HepG2 (cell line): Measurements from ENCODE around the gene NPR3. TPM values are rescaled to one million over a fixed set of nuclear protein-coding genes. Genes with fewer than 3 reads are reported as not detected.

Experiments used
- ATAC-seq: fragments of 200-7000 bp; cut with Tn5 transposase; 3 replicates; pipeline ENCODE4 v1.9.1; 2020; ENCODE audit warnings: mild to moderate bottlenecking, moderate library complexity
- BruUV-seq: library from RNA; stranded (reverse); fragments of 400-500 nt; replicated peaks from 2 replicates; lab custom pipeline; 2021; lab: Mats Ljungman, UMichigan
- CTCF ChIA-PET: fragments of 300-600 bp; formaldehyde crosslinking; extraction: SDS; loops from one replicate; lab custom pipeline; 2021; ENCODE audit warnings: low total read pairs, inconsistent platforms, low intra/inter-chr PET ratio; lab: Yijun Ruan, JAX
- POLR2A ChIA-PET: fragments of 350-600 bp; sonication (Branson Sonifier 250); formaldehyde crosslinking; loops from one replicate; lab custom pipeline; 2020; ENCODE audit warnings: antibody characterized with exemption, inconsistent platforms; lab: Yijun Ruan, JAX
- DNase-seq: peaks from one replicate; pipeline ENCODE4 v3.0.0-alpha.2; 2015; ENCODE audit warnings: low spot score
- FAIRE-seq: peaks from 3 replicates; lab custom pipeline; 2011; peaks lifted over from hg19 to GRCh38; lab: Jason Lieb, UNC
- H2AFZ ChIP-seq: one replicate; pipeline ENCODE4 v1.6.1; 2011; ENCODE audit warnings: low read length, inconsistent platforms
- H3K27ac ChIP-seq: fragments of 300-600 bp; 3 replicates; pipeline ENCODE4 v1.8.0; 2011; ENCODE audit warnings: mixed run types, mild to moderate bottlenecking, mixed read lengths, low read length, inconsistent platforms; ENCODE audit not compliant: insufficient read depth; ENCODE audit errors: extremely low read length
- H3K27me3 ChIP-seq, 2 experiments: fragments of 200-600 bp in 1 of 2; 2 replicates in 1 of 2; 3 replicates in 1 of 2; pipeline versions ENCODE4 v1.6.0 to v1.8.0; 2011; ENCODE audit warnings: low read length in 2 of 2, mild to moderate bottlenecking in 2 of 2, moderate library complexity in 2 of 2, inconsistent platforms in 1 of 2; ENCODE audit not compliant: insufficient read depth in 2 of 2, control insufficient read depth in 1 of 2
- H3K36me3 ChIP-seq, 2 experiments: fragments of 200-600 bp in 1 of 2; replicated peaks in 1 of 2; 2 replicates in 1 of 2; 3 replicates in 1 of 2; pipeline versions ENCODE4 v1.5.1 to v1.8.0; 2011; ENCODE audit warnings: low read length in 2 of 2, inconsistent platforms in 1 of 2; ENCODE audit not compliant: insufficient read depth in 2 of 2, control insufficient read depth in 1 of 2
- H3K4me1 ChIP-seq: 2 replicates; pipeline ENCODE4 v1.5.1; 2012; ENCODE audit warnings: low read length, inconsistent platforms; ENCODE audit not compliant: insufficient read depth
- H3K4me2 ChIP-seq: 2 replicates; pipeline ENCODE4 v1.6.0; 2011; ENCODE audit warnings: low read depth, low read length, inconsistent platforms
- H3K4me3 ChIP-seq, 3 experiments: fragments of 200-600 bp in 1 of 3; sonication (generic), shearing (Covaris generic) in 1 of 3; replicated peaks in 1 of 3; 2 replicates each; pipeline ENCODE4 v1.5.1; 2011 to 2016; ENCODE audit warnings: low read length in 3 of 3, inconsistent platforms in 2 of 3, low read depth in 2 of 3, mild to moderate bottlenecking in 2 of 3, control low read depth in 1 of 3, mixed read lengths in 1 of 3; ENCODE audit not compliant: insufficient read depth in 1 of 3
- H3K79me2 ChIP-seq: one replicate; pipeline ENCODE4 v1.6.1; 2011; ENCODE audit warnings: low read length, inconsistent platforms; ENCODE audit not compliant: insufficient read depth
- H3K9ac ChIP-seq: 2 replicates; pipeline ENCODE4 v1.6.0; 2011; ENCODE audit warnings: mild to moderate bottlenecking, low read depth, low read length, inconsistent platforms; ENCODE audit not compliant: insufficient read depth
- H3K9me3 ChIP-seq: 2 replicates; pipeline ENCODE4 v1.5.1; 2012; ENCODE audit warnings: mild to moderate bottlenecking, low read length
- H4K20me1 ChIP-seq: 2 replicates; pipeline ENCODE4 v1.6.0; 2011; ENCODE audit warnings: inconsistent platforms, mild to moderate bottlenecking, low read length, moderate library complexity; ENCODE audit not compliant: insufficient read depth
- CC2D1A ChIP-seq: sonication (generic); formaldehyde crosslinking; IDR thresholded peaks from 2 replicates; pipeline ENCODE4 v1.8.1; 2023; ENCODE audit warnings: mild to moderate bottlenecking, missing genetic modification reagents
- STAG1 ChIP-seq: sonication (generic); formaldehyde crosslinking; IDR thresholded peaks from 2 replicates; pipeline ENCODE4 v1.4.0; 2020; ENCODE audit warnings: missing genetic modification reagents
- TCF7 ChIP-seq: sonication (generic); IDR thresholded peaks from 2 replicates; pipeline ENCODE4 v1.6.1; 2016; ENCODE audit warnings: antibody characterized with exemption, low read depth
- ZNF362 ChIP-seq: sonication (generic); formaldehyde crosslinking; IDR thresholded peaks from 2 replicates; pipeline ENCODE4 v1.4.0; 2020; ENCODE audit warnings: missing genetic modification reagents, mild to moderate bottlenecking, borderline replicate concordance
- ZNF512 ChIP-seq: sonication (generic); formaldehyde crosslinking; IDR thresholded peaks from 2 replicates; pipeline ENCODE4 v1.4.0; 2020; ENCODE audit warnings: mild to moderate bottlenecking, missing genetic modification reagents
- WGBS: methylation state at CpG from one replicate; pipeline ENCODE4 v1.1.6; 2017; ENCODE audit warnings: low lambda C conversion rate; 5-methylcytosine and 5-hydroxymethylcytosine counted together
- in situ Hi-C: cut with HindIII; loops from 2 replicates; pipeline ENCODE4 v1.10.0; 2017; ENCODE audit warnings: low pct_unique_long_range_greater_than_20kb; ENCODE audit not compliant: extremely low pct_ligation_motif_present
- intact Hi-C: fragments of 100-400 bp; cut with micrococcal nuclease; formaldehyde crosslinking; loops from one replicate; pipeline ENCODE4 v1.10.0; 2022; ENCODE audit not compliant: unreplicated experiment
- polyA plus RNA-seq, 8 experiments: library from polyadenylated mRNA; depleted of rRNA in 3 of 8; stranded (reverse) in 7 of 8; unstranded in 1 of 8; fragments of >200 nt; fragmentation: Illumina TruSeq in 4 of 8; extraction: Trizol in 4 of 8; gene quantifications; 2 replicates each; pipeline versions ENCODE4 v1.2.1 to v1.2.3, GENCODE V29; 2011 to 2016; ENCODE audit warnings: low read depth in 4 of 8, missing spikeins in 1 of 8, mixed read lengths in 1 of 8; ENCODE audit not compliant: insufficient read depth in 1 of 8
- total RNA-seq, 5 experiments: library from RNA; depleted of rRNA; stranded (reverse); fragments of >200 nt; fragmentation: Illumina TruSeq; extraction: Trizol; gene quantifications; 2 replicates each; pipeline ENCODE4 v1.2.3, GENCODE V29; 2016; ENCODE audit warnings: low read depth in 1 of 5
- TF ChIP-seq, protein P1 (sequence below): sonication (generic); formaldehyde crosslinking; IDR thresholded peaks from 2 replicates; pipeline ENCODE4 v1.4.0; 2020; ENCODE audit warnings: mild to moderate bottlenecking, low read depth, missing genetic modification reagents

The NPR3 gene
- total and polyA plus RNA-seq, 2 of the 13 experiments (the other 11 are each of a cell fraction or from before 2014, with no cell fraction given), result 0.01 TPM; not detected in 1

DNA sequence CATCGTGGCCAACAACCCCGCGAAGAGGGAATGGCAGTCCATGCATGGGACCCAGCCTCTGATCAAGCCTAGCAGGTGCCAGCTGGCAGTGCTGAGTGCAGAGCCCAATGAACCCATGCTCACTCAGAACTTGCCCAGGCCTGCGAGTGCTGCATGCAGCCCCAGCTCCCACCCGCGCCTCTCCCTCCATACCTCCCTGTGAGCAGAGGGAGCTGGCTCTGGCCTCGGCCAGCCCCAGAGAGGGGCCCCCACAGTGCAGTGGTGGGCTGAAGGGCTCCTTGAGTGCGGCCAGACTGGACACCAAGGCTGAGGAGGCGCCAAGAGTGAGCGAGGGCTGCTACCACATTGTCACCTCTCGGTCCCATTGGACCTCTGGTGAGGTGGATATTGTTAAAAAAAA, 32.6 kb upstream of the NPR3 start:
- Histone ChIP-seq H3K79me2 (no peaks in the 10 kb centered on the region), H3K4me1 (no peaks in the 10 kb centered on the region), H3K4me2 (no peak overlapping the region), H3K27ac (no peak overlapping the region), H3K9me3 (no peaks in the 10 kb centered on the region), H3K36me3 (no peaks in the 10 kb centered on the region), H3K9ac (no peak overlapping the region), H4K20me1 (no peaks in the 10 kb centered on the region), H3K4me3 (no peak overlapping the region), H3K27me3 (no peaks in the 10 kb centered on the region; a peak in 1 of 5 replicates), H2AFZ (no peak overlapping the region)
- 41% methylated on average over 9 of the region's 11 CpGs for WGBS
- ATAC-seq (no peak), DNase-seq (no peak), FAIRE-seq (no peak)
- in situ Hi-C loops (no loop called here), intact Hi-C loops (no loop called here)
- ChIA-PET POLR2A (no interaction called here), CTCF (no interaction called here)
- TF ChIP-seq ZNF362 (CRISPR knock-in tag) (no peak), ZNF512 (CRISPR knock-in tag) (no peak), TCF7 (no peak), STAG1 (no peak), CC2D1A (CRISPR knock-in tag) (no peak)
- TF ChIP-seq, protein P1, sequence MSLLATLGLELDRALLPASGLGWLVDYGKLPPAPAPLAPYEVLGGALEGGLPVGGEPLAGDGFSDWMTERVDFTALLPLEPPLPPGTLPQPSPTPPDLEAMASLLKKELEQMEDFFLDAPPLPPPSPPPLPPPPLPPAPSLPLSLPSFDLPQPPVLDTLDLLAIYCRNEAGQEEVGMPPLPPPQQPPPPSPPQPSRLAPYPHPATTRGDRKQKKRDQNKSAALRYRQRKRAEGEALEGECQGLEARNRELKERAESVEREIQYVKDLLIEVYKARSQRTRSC (CRISPR knock-in tag), result no peak
- no TSS peak for BruUV-seq
